SK-N-SH (cell line): ENCODE measurements around the gene PAPOLB. TPM values are rescaled to one million over a fixed set of nuclear protein-coding genes. Genes with fewer than 3 reads are reported as not detected.

Source experiments
- CTCF ChIA-PET: fragments of 300-600, 350-600 bp; formaldehyde crosslinking; extraction: SDS; loops from one replicate; lab custom pipeline; 2021; lab: Yijun Ruan, JAX
- POLR2A ChIA-PET: fragments of 350-600 bp; sonication (Branson Sonifier 250); formaldehyde crosslinking; extraction: SDS; loops from one replicate; lab custom pipeline; 2020; ENCODE audit warnings: antibody characterized with exemption, inconsistent platforms; lab: Yijun Ruan, JAX
- DNase-seq: peaks from one replicate; pipeline ENCODE4 v3.0.0; 2012
- H2AFZ ChIP-seq: fragments of 200-600 bp; sonication (generic); 2 replicates; pipeline ENCODE4 v1.8.1; 2016; ENCODE audit warnings: antibody characterized with exemption, mild to moderate bottlenecking, low read depth
- H3F3A ChIP-seq: fragments of 200-600 bp; sonication (generic); replicated peaks from 2 replicates; pipeline ENCODE3; 2016; ENCODE audit warnings: antibody characterized with exemption, mild to moderate bottlenecking; ENCODE audit not compliant: insufficient read depth
- H3K27ac ChIP-seq, 2 experiments: fragments of 200-500 bp in 1 of 2; fragments of 200-600 bp in 1 of 2; sonication (Bioruptor generic) in 1 of 2; sonication (generic), shearing (Covaris generic) in 1 of 2; 2 replicates each; pipeline versions ENCODE4 v1.5.1 to v1.6.1; 2014 to 2016; ENCODE audit warnings: low read depth in 2 of 2, inconsistent platforms in 1 of 2, low read length in 1 of 2, mild to moderate bottlenecking in 1 of 2, mixed read lengths in 1 of 2
- H3K27me3 ChIP-seq: fragments of 200-600 bp; sonication (generic), shearing (Covaris generic); 2 replicates; pipeline ENCODE4 v1.6.1; 2016; ENCODE audit warnings: mixed run types; ENCODE audit not compliant: insufficient read depth
- H3K36me3 ChIP-seq, 2 experiments: fragments of 200-500 bp in 1 of 2; fragments of 200-600 bp in 1 of 2; sonication (Bioruptor generic) in 1 of 2; sonication (generic) in 1 of 2; replicated peaks in 1 of 2; 2 replicates each; pipeline versions ENCODE3 to v1.5.1; 2014 to 2016; ENCODE audit warnings: low read length in 1 of 2, mild to moderate bottlenecking in 1 of 2; ENCODE audit not compliant: insufficient read depth in 2 of 2, control insufficient read depth in 1 of 2
- H3K4me1 ChIP-seq, 2 experiments: fragments of 200-500 bp in 1 of 2; fragments of 200-600 bp in 1 of 2; sonication (Bioruptor generic) in 1 of 2; sonication (generic), shearing (Covaris generic) in 1 of 2; 2 replicates each; pipeline versions ENCODE4 v1.5.1 to v1.6.1; 2014 to 2016; ENCODE audit warnings: low read depth in 1 of 2, low read length in 1 of 2, mixed run types in 1 of 2; ENCODE audit not compliant: insufficient read depth in 2 of 2, control insufficient read depth in 1 of 2
- H3K4me2 ChIP-seq: fragments of 200-600 bp; sonication (generic), shearing (Covaris generic); 2 replicates; pipeline ENCODE4 v1.6.1; 2017; ENCODE audit warnings: mixed run types
- H3K4me3 ChIP-seq, 2 experiments: fragments of 200-500 bp in 1 of 2; fragments of 200-600 bp in 1 of 2; sonication (Bioruptor generic) in 1 of 2; sonication (generic), shearing (Covaris generic) in 1 of 2; 2 replicates each; pipeline versions ENCODE4 v1.5.1 to v1.8.1; 2014 to 2016; ENCODE audit warnings: low read depth in 2 of 2, inconsistent platforms in 1 of 2, low read length in 1 of 2, mild to moderate bottlenecking in 1 of 2, mixed read lengths in 1 of 2, moderate library complexity in 1 of 2
- H3K79me2 ChIP-seq: fragments of 200-600 bp; sonication (generic); 2 replicates; pipeline ENCODE4 v1.8.1; 2017; ENCODE audit warnings: mild to moderate bottlenecking; ENCODE audit not compliant: insufficient read depth
- H3K9ac ChIP-seq: fragments of 200-600 bp; sonication (generic); 2 replicates; pipeline ENCODE4 v1.6.1; 2017; ENCODE audit warnings: mixed run types
- H3K9me2 ChIP-seq: fragments of 200-600 bp; sonication (generic); 2 replicates; pipeline ENCODE4 v1.6.1; 2017; ENCODE audit warnings: mixed run types
- H3K9me3 ChIP-seq: fragments of 200-600 bp; sonication (generic); 2 replicates; pipeline ENCODE4 v1.6.1; 2017; ENCODE audit warnings: mixed run types, mild to moderate bottlenecking, moderate library complexity
- H4K20me1 ChIP-seq: fragments of 200-600 bp; sonication (generic); 2 replicates; pipeline ENCODE4 v1.6.1; 2017; ENCODE audit warnings: mild to moderate bottlenecking, mixed run types; ENCODE audit not compliant: insufficient read depth
- CHD2 ChIP-seq: fragments of 150-350 bp; IDR thresholded peaks from 2 replicates; pipeline ENCODE4 v1.6.1; 2018; ENCODE audit warnings: low read length; ENCODE audit not compliant: partially characterized antibody
- ELF1 ChIP-seq: IDR thresholded peaks from 2 replicates; pipeline ENCODE4 v1.4.0; 2012
- EP300 ChIP-seq, 2 experiments: IDR thresholded peaks; 2 replicates each; pipeline versions ENCODE4 v1.4.0 to v1.6.1; 2012; ENCODE audit warnings: borderline replicate concordance in 1 of 2, low read depth in 1 of 2, low read length in 1 of 2
- FOSL2 ChIP-seq: IDR thresholded peaks from 2 replicates; pipeline ENCODE4 v1.4.0; 2012; ENCODE audit warnings: low read depth, mild to moderate bottlenecking, moderate library complexity, borderline replicate concordance
- FOXJ3 ChIP-seq: sonication (generic); formaldehyde crosslinking; IDR thresholded peaks from 2 replicates; pipeline ENCODE4 v1.5.1; 2020; ENCODE audit warnings: mild to moderate bottlenecking, missing genetic modification reagents
- FOXM1 ChIP-seq: IDR thresholded peaks from 2 replicates; pipeline ENCODE4 v1.4.0; 2012; ENCODE audit warnings: low read depth, mild to moderate bottlenecking
- GABPA ChIP-seq: IDR thresholded peaks from 2 replicates; pipeline ENCODE4 v1.4.0; 2012; ENCODE audit warnings: low read depth, mild to moderate bottlenecking
- GATA2 ChIP-seq: sonication (generic); formaldehyde crosslinking; IDR thresholded peaks from 2 replicates; pipeline ENCODE4 v1.5.0; 2020; ENCODE audit warnings: mild to moderate bottlenecking, missing genetic modification reagents
- MXI1 ChIP-seq: IDR thresholded peaks from 2 replicates; pipeline ENCODE4 v1.6.1; 2012; ENCODE audit warnings: mild to moderate bottlenecking, low read depth, low read length, improper control_type of control experiment
- NFIC ChIP-seq: IDR thresholded peaks from 2 replicates; pipeline ENCODE4 v1.4.0; 2012; ENCODE audit warnings: borderline replicate concordance
- NRF1 ChIP-seq: IDR thresholded peaks from 2 replicates; pipeline ENCODE4 v1.6.1; 2012; ENCODE audit warnings: low read depth, mild to moderate bottlenecking, low read length
- RCOR1 ChIP-seq: fragments of 150-350 bp; IDR thresholded peaks from 2 replicates; pipeline ENCODE4 v1.6.1; 2017; ENCODE audit warnings: antibody characterized with exemption, low read length
- RXRA ChIP-seq: IDR thresholded peaks from 2 replicates; pipeline ENCODE4 v1.4.0; 2012; ENCODE audit warnings: low read depth, mild to moderate bottlenecking, borderline replicate concordance
- SIN3A ChIP-seq: IDR thresholded peaks from 2 replicates; pipeline ENCODE4 v1.6.1; 2012; ENCODE audit warnings: low read depth, mild to moderate bottlenecking, low read length, moderate library complexity, borderline replicate concordance
- TAF1 ChIP-seq: IDR thresholded peaks from 2 replicates; pipeline ENCODE4 v1.6.1; 2012; ENCODE audit warnings: low read depth, mild to moderate bottlenecking, low read length, moderate library complexity, borderline replicate concordance
- TCF12 ChIP-seq: IDR thresholded peaks from 2 replicates; pipeline ENCODE4 v1.4.0; 2012
- TEAD4 ChIP-seq: IDR thresholded peaks from 2 replicates; pipeline ENCODE4 v1.4.0; 2012; ENCODE audit warnings: mild to moderate bottlenecking, borderline replicate concordance; ENCODE audit not compliant: insufficient read depth
- WGBS: methylation state at CpG from one replicate; pipeline ENCODE4 v1.1.6; 2017; ENCODE audit warnings: low lambda C conversion rate; 5-methylcytosine and 5-hydroxymethylcytosine counted together
- polyA plus RNA-seq, 3 experiments: library from polyadenylated mRNA; depleted of rRNA; stranded (reverse); fragments of >200 nt; gene quantifications; 2 replicates each; pipeline ENCODE4 v1.2.3, GENCODE V29; 2012
- TF ChIP-seq, protein P1 (sequence below): IDR thresholded peaks from 2 replicates; pipeline ENCODE4 v1.4.0; 2012; ENCODE audit warnings: low read depth, borderline replicate concordance
- TF ChIP-seq, protein P2 (sequence below): fragments of 150-350 bp; IDR thresholded peaks from 2 replicates; pipeline ENCODE4 v1.6.1; 2016; ENCODE audit warnings: mild to moderate bottlenecking, low read depth, low read length
- TF ChIP-seq, protein P3 (sequence below): fragments of 150-350 bp; IDR thresholded peaks from 2 replicates; pipeline ENCODE4 v1.6.1; 2017; ENCODE audit warnings: antibody characterized with exemption, low read length, low read depth, borderline replicate concordance
- TF ChIP-seq, protein P4 (sequence below): IDR thresholded peaks from 2 replicates; pipeline ENCODE4; 2012

Gene PAPOLB
- polyA plus RNA-seq, 1 of the 3 experiments (the other 2 are of a cell fraction) = not detected

DNA sequence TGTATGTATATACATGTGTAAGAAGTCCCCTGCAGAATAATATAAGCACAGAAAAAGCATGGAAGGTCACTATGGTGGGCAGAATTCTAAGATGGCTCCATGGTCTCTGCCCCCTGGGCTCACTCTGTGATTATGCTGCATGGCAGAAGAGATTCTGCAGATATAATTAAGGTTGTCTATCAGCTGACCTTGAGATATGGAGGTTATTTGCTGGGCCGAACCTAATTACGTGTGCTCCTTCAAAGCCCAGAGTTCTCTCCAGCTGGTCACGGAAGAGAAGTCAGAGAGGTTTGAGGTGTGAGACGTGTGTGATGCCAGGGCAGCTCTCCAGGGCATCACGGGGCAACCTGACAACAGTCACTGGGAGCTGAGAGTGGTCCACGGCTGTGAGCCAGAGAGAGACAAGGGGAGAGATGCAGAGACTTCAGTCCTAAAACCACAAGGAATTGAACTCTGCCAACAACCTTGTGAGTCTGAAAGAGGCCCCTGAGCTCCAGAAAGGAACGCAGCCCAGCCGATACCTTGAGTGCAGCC lies 11.5 kb downstream of the PAPOLB start:
- H3K4me2 ChIP-seq = no peak overlapping the region
- H4K20me1 ChIP-seq = no peaks in the 10 kb centered on the region
- no peak overlapping the region for H2AFZ ChIP-seq
- H3K4me1 ChIP-seq = peaks cover 0 to 21% of the 10 kb centered on the region in 2 experiments; a peak in 2 of 4 replicates
- POLR2A ChIA-PET = interaction anchor here (0.5 to 1.1 kb wide), 3 partner anchors 32 to 123 kb away, joined by 4 to 7 read pairs (median 4); no protein-coding TSS in a partner anchor
- H3K36me3 ChIP-seq = no peaks in the 10 kb centered on the region
- CTCF ChIA-PET = interaction anchor here (0.7 to 22.9 kb wide), 19 partner anchors 9 to 256 kb away, joined by 3 to 645 read pairs (median 7); partner anchors contain the start of gene RADIL
- WGBS = 87% methylated on average over 8 of the region's 8 CpGs
- H3K9me2 ChIP-seq = no peaks in the 10 kb centered on the region
- peaks cover 8% of the 10 kb centered on the region; the same call in 1 of the 2 replicates for H3K9me3 ChIP-seq
- no peak overlapping the region for H3K4me3 ChIP-seq
- H3F3A ChIP-seq = peaks cover 3% of the 10 kb centered on the region
- H3K27ac ChIP-seq = peak overlapping the region in 1 of 2 experiments; percentile 19; a peak in 2 of 4 replicates
- no peak overlapping the region for H3K9ac ChIP-seq
- DNase-seq = peak; percentile 55
- no peaks in the 10 kb centered on the region for H3K27me3 ChIP-seq
- no peaks in the 10 kb centered on the region for H3K79me2 ChIP-seq
- TF ChIP-seq GABPA (no peak), FOSL2 (no peak), NFIC (no peak), EP300 (IDR thresholded peaks at IDR 0.05; ENCODE audit: borderline replicate concordance in 1 of 2, low read depth in 1 of 2, low read length in 1 of 2) (peak in 1 of 2 experiments; percentile 71; a peak in 1 of 4 replicates), FOXM1 (no peak), FOXJ3 (CRISPR knock-in tag) (peak; percentile 58; the same call in 1 of the 2 replicates), RXRA (no peak), CHD2 (no peak), SIN3A (no peak), TCF12 (no peak), NRF1 (no peak), ELF1 (no peak), GATA2 (CRISPR knock-in tag) (peak; percentile 83), TEAD4 (no peak), RCOR1 (0 out of 2 replicates have a peak, but pooled peaks have one; percentile 26), MXI1 (peak; percentile 50; the same call in 1 of the 2 replicates), TAF1 (no peak)
- TF ChIP-seq, protein P1, sequence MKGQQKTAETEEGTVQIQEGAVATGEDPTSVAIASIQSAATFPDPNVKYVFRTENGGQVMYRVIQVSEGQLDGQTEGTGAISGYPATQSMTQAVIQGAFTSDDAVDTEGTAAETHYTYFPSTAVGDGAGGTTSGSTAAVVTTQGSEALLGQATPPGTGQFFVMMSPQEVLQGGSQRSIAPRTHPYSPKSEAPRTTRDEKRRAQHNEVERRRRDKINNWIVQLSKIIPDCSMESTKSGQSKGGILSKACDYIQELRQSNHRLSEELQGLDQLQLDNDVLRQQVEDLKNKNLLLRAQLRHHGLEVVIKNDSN = no peak
- TF ChIP-seq, protein P2, sequence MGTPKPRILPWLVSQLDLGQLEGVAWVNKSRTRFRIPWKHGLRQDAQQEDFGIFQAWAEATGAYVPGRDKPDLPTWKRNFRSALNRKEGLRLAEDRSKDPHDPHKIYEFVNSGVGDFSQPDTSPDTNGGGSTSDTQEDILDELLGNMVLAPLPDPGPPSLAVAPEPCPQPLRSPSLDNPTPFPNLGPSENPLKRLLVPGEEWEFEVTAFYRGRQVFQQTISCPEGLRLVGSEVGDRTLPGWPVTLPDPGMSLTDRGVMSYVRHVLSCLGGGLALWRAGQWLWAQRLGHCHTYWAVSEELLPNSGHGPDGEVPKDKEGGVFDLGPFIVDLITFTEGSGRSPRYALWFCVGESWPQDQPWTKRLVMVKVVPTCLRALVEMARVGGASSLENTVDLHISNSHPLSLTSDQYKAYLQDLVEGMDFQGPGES = no peak
- TF ChIP-seq, protein P3, sequence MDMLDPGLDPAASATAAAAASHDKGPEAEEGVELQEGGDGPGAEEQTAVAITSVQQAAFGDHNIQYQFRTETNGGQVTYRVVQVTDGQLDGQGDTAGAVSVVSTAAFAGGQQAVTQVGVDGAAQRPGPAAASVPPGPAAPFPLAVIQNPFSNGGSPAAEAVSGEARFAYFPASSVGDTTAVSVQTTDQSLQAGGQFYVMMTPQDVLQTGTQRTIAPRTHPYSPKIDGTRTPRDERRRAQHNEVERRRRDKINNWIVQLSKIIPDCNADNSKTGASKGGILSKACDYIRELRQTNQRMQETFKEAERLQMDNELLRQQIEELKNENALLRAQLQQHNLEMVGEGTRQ = no peak
- TF ChIP-seq, protein P4, sequence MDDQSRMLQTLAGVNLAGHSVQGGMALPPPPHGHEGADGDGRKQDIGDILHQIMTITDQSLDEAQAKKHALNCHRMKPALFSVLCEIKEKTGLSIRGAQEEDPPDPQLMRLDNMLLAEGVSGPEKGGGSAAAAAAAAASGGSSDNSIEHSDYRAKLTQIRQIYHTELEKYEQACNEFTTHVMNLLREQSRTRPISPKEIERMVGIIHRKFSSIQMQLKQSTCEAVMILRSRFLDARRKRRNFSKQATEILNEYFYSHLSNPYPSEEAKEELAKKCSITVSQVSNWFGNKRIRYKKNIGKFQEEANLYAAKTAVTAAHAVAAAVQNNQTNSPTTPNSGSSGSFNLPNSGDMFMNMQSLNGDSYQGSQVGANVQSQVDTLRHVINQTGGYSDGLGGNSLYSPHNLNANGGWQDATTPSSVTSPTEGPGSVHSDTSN = no peak
